Right ventricle myocardium inferior (tissue), 1 donor: ENCODE data around the gene GNB5. TPM values are rescaled to one million over a fixed set of nuclear protein-coding genes. Genes with fewer than 3 reads are reported as not detected.
A peak's percentile ranks its signal among the peaks of the same experiment; 100 is the strongest.
"Not testable (repeated sequence)": the region's sequence is repeated elsewhere in the genome, so short reads cannot be mapped to it uniquely, and the experiment has no call there.

Experiments
- ATAC-seq: fragments of 200-7000 bp; cut with Tn5 transposase; one replicate; pipeline ENCODE4 v1.9.1; 2020; ENCODE audit warnings: mild to moderate bottlenecking, moderate library complexity
- DNase-seq: peaks from one replicate; pipeline ENCODE4 v3.0.0; 2021; ENCODE audit errors: missing footprints
- intact Hi-C: fragments of 100-400 bp; cut with DNase I; formaldehyde crosslinking; loops from one replicate; pipeline ENCODE4 v1.11.0; 2022
- total RNA-seq: library from RNA; stranded (reverse); fragmentation: NEBNext Ultra II Directional; extraction: Animal tissue kit (Norgen Biotek cat#: 25700); gene quantifications from one replicate; pipeline ENCODE4 v1.2.1, GENCODE V29; 2021
- donor health status: DM: no; HTN: yes; CAD: no; lungs with severe emphysema.

GNB5 gene
- total RNA-seq, 1 donor from 2014 or later, result 10.6 TPM

GRCh38 chr15:52107238-52107637, 84.0 kb downstream of the GNB5 start:
- intact Hi-C loops, result no loop called here
- ATAC-seq, result no peak

GRCh38 chr15:52106641-52107040, 84.6 kb downstream of the GNB5 start:
- ATAC-seq (no peak), DNase-seq (no peak)
- intact Hi-C loops, result no loop called here

More at GRCh38 chr15:52107238-52107637, 84.0 kb downstream of the GNB5 start:
- no peak for DNase-seq

- DNase-seq (peak; percentile 26), ATAC-seq (no peak)
- intact Hi-C loops, result no loop called here
Observed at GRCh38 chr15:52105846-52106245, 85.3 kb downstream of the GNB5 start.

- ATAC-seq (no peak), DNase-seq (no peak)
- intact Hi-C loops, result no loop called here
Observed at GRCh38 chr15:52104532-52105004, 86.6 kb downstream of the GNB5 start.

- ATAC-seq (no peak), DNase-seq (no peak)
- intact Hi-C loops, result no loop called here
Observed at GRCh38 chr15:52103217-52104207, 87.7 kb downstream of the GNB5 start.

- ATAC-seq (no peak), DNase-seq (no peak)
- intact Hi-C loops, result no loop called here
Observed at GRCh38 chr15:52102463-52102862, 88.7 kb downstream of the GNB5 start.

GRCh38 chr15:52101542-52102323, 89.5 kb downstream of the GNB5 start:
- DNase-seq, result no peak
- ATAC-seq, result no peak
- intact Hi-C loops, result no loop called here

- ATAC-seq, result no peak
- intact Hi-C loops, result no loop called here
- peak; percentile 89 for DNase-seq
Observed at GRCh38 chr15:52100807-52101442, 90.3 kb downstream of the GNB5 start.

- intact Hi-C loops, result no loop called here
- ATAC-seq, result no peak
- no peak for DNase-seq
Observed at GRCh38 chr15:52099651-52100272, 91.4 kb downstream of the GNB5 start.

GRCh38 chr15:52098323-52098722, 92.9 kb downstream of the GNB5 start:
- intact Hi-C loops, result no loop called here
- ATAC-seq, result no peak
- no peak for DNase-seq

- intact Hi-C loops, result no loop called here
- DNase-seq, result no peak
- no peak for ATAC-seq
Observed at GRCh38 chr15:52097180-52097579, 94.0 kb downstream of the GNB5 start.

GRCh38 chr15:52096536-52096935, 94.7 kb downstream of the GNB5 start:
- intact Hi-C loops, DNase-seq, ATAC-seq: not testable (repeated sequence)

GRCh38 chr15:52095597-52096262, 95.5 kb downstream of the GNB5 start:
- DNase-seq (no peak), ATAC-seq (no peak)
- intact Hi-C loops, result no loop called here

- DNase-seq, result no peak
- intact Hi-C loops, result no loop called here
- ATAC-seq, result no peak
Observed at GRCh38 chr15:52094811-52095584, 96.2 kb downstream of the GNB5 start.

GRCh38 chr15:52093539-52094510, 97.4 kb downstream of the GNB5 start:
- DNase-seq, result no peak
- intact Hi-C loops, result no loop called here
- ATAC-seq, result peak; percentile 54

GRCh38 chr15:52093167-52093538, 98.0 kb downstream of the GNB5 start:
- intact Hi-C loops, result no loop called here
- DNase-seq, result no peak
- ATAC-seq, result no peak
